A549 (cell line): ENCODE measurements around the gene C1orf21.

Experiments
- POLR2A ChIP-seq: IDR thresholded peaks from 2 replicates; pipeline ENCODE4 v1.6.1; 2012; ENCODE audit warnings: mild to moderate bottlenecking, low read length
- TF ChIP-seq, protein P1 (sequence below): fragments of >200 bp; sonication (Bioruptor Twin); formaldehyde crosslinking; IDR thresholded peaks from 3 replicates; pipeline ENCODE4 v1.5.1; 2016
- TF ChIP-seq, protein P2 (sequence below): fragments of 200-600 bp; sonication (generic); IDR thresholded peaks from 2 replicates; pipeline ENCODE4 v1.6.1; 2016; ENCODE audit warnings: antibody characterized with exemption, mild to moderate bottlenecking, moderate library complexity

GRCh38 chr1:184427722-184428121 lies 40.9 kb downstream of the C1orf21 start:
- no peak for TF ChIP-seq POLR2A
- TF ChIP-seq, protein P1, sequence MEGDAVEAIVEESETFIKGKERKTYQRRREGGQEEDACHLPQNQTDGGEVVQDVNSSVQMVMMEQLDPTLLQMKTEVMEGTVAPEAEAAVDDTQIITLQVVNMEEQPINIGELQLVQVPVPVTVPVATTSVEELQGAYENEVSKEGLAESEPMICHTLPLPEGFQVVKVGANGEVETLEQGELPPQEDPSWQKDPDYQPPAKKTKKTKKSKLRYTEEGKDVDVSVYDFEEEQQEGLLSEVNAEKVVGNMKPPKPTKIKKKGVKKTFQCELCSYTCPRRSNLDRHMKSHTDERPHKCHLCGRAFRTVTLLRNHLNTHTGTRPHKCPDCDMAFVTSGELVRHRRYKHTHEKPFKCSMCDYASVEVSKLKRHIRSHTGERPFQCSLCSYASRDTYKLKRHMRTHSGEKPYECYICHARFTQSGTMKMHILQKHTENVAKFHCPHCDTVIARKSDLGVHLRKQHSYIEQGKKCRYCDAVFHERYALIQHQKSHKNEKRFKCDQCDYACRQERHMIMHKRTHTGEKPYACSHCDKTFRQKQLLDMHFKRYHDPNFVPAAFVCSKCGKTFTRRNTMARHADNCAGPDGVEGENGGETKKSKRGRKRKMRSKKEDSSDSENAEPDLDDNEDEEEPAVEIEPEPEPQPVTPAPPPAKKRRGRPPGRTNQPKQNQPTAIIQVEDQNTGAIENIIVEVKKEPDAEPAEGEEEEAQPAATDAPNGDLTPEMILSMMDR: no peak
- TF ChIP-seq, protein P2, sequence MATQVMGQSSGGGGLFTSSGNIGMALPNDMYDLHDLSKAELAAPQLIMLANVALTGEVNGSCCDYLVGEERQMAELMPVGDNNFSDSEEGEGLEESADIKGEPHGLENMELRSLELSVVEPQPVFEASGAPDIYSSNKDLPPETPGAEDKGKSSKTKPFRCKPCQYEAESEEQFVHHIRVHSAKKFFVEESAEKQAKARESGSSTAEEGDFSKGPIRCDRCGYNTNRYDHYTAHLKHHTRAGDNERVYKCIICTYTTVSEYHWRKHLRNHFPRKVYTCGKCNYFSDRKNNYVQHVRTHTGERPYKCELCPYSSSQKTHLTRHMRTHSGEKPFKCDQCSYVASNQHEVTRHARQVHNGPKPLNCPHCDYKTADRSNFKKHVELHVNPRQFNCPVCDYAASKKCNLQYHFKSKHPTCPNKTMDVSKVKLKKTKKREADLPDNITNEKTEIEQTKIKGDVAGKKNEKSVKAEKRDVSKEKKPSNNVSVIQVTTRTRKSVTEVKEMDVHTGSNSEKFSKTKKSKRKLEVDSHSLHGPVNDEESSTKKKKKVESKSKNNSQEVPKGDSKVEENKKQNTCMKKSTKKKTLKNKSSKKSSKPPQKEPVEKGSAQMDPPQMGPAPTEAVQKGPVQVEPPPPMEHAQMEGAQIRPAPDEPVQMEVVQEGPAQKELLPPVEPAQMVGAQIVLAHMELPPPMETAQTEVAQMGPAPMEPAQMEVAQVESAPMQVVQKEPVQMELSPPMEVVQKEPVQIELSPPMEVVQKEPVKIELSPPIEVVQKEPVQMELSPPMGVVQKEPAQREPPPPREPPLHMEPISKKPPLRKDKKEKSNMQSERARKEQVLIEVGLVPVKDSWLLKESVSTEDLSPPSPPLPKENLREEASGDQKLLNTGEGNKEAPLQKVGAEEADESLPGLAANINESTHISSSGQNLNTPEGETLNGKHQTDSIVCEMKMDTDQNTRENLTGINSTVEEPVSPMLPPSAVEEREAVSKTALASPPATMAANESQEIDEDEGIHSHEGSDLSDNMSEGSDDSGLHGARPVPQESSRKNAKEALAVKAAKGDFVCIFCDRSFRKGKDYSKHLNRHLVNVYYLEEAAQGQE: no peak
